ENCODE results near the gene CNR1. TPM values are rescaled to one million over a fixed set of nuclear protein-coding genes. Genes with fewer than 3 reads are reported as not detected.

The CNR1 gene
- total RNA-seq, 2 experiments from 2014 or later: not detected

Other genes starting within 250 kb of the CNR1 start
- gene SPACA1, start 118.5 kb downstream of the CNR1 start, total RNA-seq: not detected